KMS-11 (cell line): ENCODE measurements around the gene ANKDD1B.

Source experiments
- H2AFZ ChIP-seq: fragments of 200-600 bp; sonication (generic); 2 replicates; pipeline ENCODE4 v1.6.1; 2016; ENCODE audit warnings: antibody characterized with exemption, mixed run types, low read depth
- H3K27ac ChIP-seq: fragments of 200-600 bp; sonication (generic); 2 replicates; pipeline ENCODE4 v1.6.1; 2016; ENCODE audit warnings: mild to moderate bottlenecking, mixed run types
- H3K27me3 ChIP-seq: fragments of 200-600 bp; sonication (generic); 2 replicates; pipeline ENCODE4 v1.6.1; 2017; ENCODE audit warnings: mild to moderate bottlenecking, low read depth, mixed run types, moderate library complexity; ENCODE audit not compliant: insufficient read depth
- H3K36me3 ChIP-seq: fragments of 200-600 bp; sonication (generic); 2 replicates; pipeline ENCODE4 v1.6.1; 2017; ENCODE audit warnings: mild to moderate bottlenecking, mixed run types; ENCODE audit not compliant: insufficient read depth
- H3K4me1 ChIP-seq: fragments of 200-600 bp; sonication (generic); 2 replicates; pipeline ENCODE4 v1.6.1; 2016; ENCODE audit warnings: mild to moderate bottlenecking, low read depth, mixed run types; ENCODE audit not compliant: poor library complexity, severe bottlenecking
- H3K4me2 ChIP-seq: fragments of 200-600 bp; sonication (generic); 2 replicates; pipeline ENCODE4 v1.7.0; 2016; ENCODE audit warnings: mild to moderate bottlenecking, mixed run types
- H3K4me3 ChIP-seq: fragments of 200-600 bp; sonication (generic); IDR thresholded peaks from 2 replicates; pipeline ENCODE4 v1.6.1; 2017; ENCODE audit warnings: low read depth, low read length, mixed read lengths; ENCODE audit not compliant: insufficient read depth
- H3K79me2 ChIP-seq: fragments of 200-600 bp; sonication (generic); 2 replicates; pipeline ENCODE4 v1.6.1; 2016; ENCODE audit warnings: low read depth, mixed run types; ENCODE audit not compliant: insufficient read depth
- H3K9ac ChIP-seq: fragments of 200-600 bp; sonication (generic); 2 replicates; pipeline ENCODE4 v1.6.1; 2016; ENCODE audit warnings: mild to moderate bottlenecking, mixed run types
- H4K20me1 ChIP-seq: fragments of 200-600 bp; sonication (generic); 2 replicates; pipeline ENCODE4 v1.6.1; 2016; ENCODE audit warnings: mild to moderate bottlenecking, mixed run types; ENCODE audit not compliant: insufficient read depth
- TF ChIP-seq, protein P1 (sequence below): fragments of 200-600 bp; sonication (generic); conservative IDR thresholded peaks from 2 replicates; pipeline ENCODE4 v1.6.1; 2017; ENCODE audit warnings: low read depth, mild to moderate bottlenecking, antibody characterized with exemption, low read length, moderate library complexity, mixed read lengths

Gene ANKDD1B

DNA sequence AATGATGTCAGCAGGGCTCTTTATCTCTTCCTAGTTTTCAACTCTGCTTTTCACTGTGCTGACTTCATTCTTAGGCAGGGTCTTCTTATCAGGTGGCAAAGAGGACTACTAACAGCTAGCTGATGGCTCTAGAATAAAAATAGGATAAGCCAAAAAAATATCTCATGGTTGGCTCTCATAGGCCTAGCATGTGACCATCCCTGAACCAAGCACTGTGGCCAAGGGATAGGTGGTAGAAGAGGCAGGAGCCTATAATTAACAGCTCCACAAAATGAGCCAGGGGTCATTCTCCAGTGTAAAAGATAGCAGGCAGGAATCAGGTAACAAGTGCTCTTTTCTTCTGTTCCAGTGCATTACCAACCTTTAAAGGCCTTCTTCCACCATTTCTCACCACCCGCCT lies 21.1 kb downstream of the ANKDD1B start:
- TF ChIP-seq, protein P1, sequence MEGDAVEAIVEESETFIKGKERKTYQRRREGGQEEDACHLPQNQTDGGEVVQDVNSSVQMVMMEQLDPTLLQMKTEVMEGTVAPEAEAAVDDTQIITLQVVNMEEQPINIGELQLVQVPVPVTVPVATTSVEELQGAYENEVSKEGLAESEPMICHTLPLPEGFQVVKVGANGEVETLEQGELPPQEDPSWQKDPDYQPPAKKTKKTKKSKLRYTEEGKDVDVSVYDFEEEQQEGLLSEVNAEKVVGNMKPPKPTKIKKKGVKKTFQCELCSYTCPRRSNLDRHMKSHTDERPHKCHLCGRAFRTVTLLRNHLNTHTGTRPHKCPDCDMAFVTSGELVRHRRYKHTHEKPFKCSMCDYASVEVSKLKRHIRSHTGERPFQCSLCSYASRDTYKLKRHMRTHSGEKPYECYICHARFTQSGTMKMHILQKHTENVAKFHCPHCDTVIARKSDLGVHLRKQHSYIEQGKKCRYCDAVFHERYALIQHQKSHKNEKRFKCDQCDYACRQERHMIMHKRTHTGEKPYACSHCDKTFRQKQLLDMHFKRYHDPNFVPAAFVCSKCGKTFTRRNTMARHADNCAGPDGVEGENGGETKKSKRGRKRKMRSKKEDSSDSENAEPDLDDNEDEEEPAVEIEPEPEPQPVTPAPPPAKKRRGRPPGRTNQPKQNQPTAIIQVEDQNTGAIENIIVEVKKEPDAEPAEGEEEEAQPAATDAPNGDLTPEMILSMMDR, result no peak
- Histone ChIP-seq H3K9ac (no peak overlapping the region), H3K27me3 (no peaks in the 10 kb centered on the region), H3K36me3 (no peaks in the 10 kb centered on the region), H2AFZ (no peak overlapping the region), H3K4me3 (no peak overlapping the region), H4K20me1 (no peaks in the 10 kb centered on the region), H3K4me2 (no peak overlapping the region), H3K27ac (no peak overlapping the region), H3K79me2 (no peaks in the 10 kb centered on the region), H3K4me1 (no peaks in the 10 kb centered on the region)

GRCh38 chr5:75637949-75638348 lies 26.7 kb downstream of the ANKDD1B start:
- H3K4me2 ChIP-seq, result no peak overlapping the region

GRCh38 chr5:75639535-75640311 lies 28.5 kb downstream of the ANKDD1B start:
- H3K4me2 ChIP-seq, result no peak overlapping the region

More at GRCh38 chr5:75637949-75638348, 26.7 kb downstream of the ANKDD1B start:
- no peaks in the 10 kb centered on the region for H4K20me1 ChIP-seq
- H3K4me1 ChIP-seq, result no peaks in the 10 kb centered on the region
- no peaks in the 10 kb centered on the region for H3K79me2 ChIP-seq
- H3K27me3 ChIP-seq, result no peaks in the 10 kb centered on the region
- TF ChIP-seq, protein P1, result no peak
- H3K27ac ChIP-seq, result no peak overlapping the region
- no peak overlapping the region for H3K9ac ChIP-seq
- H2AFZ ChIP-seq, result no peak overlapping the region
- no peak overlapping the region for H3K4me3 ChIP-seq
- no peaks in the 10 kb centered on the region for H3K36me3 ChIP-seq

DNA sequence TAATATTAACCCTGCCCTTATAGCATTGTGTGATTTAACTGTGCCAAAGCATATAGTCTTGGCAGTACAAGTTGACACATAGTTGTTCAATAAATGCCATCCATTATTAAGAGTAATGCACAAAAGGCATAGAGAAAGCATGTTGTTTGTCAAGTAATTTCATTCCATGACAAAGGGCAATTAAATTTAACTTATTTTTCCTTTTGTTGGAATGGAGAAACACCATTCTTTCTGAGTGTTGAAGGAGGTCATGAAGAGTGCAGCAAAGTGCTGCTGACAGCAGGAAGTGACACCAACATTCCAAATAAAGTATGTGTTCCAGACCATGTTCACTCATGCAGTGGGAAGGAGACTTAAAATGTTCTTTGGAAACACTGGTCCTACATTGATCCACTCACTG lies 29.1 kb downstream of the ANKDD1B start:
- TF ChIP-seq, protein P1, result no peak
- Histone ChIP-seq H3K4me2 (no peak overlapping the region), H3K4me3 (no peak overlapping the region), H3K27me3 (no peaks in the 10 kb centered on the region), H3K79me2 (no peaks in the 10 kb centered on the region), H3K36me3 (no peaks in the 10 kb centered on the region), H2AFZ (no peak overlapping the region), H4K20me1 (no peaks in the 10 kb centered on the region), H3K27ac (no peak overlapping the region), H3K4me1 (no peaks in the 10 kb centered on the region), H3K9ac (no peak overlapping the region)

More at GRCh38 chr5:75639535-75640311, 28.5 kb downstream of the ANKDD1B start:
- H3K4me3 ChIP-seq, result no peak overlapping the region
- TF ChIP-seq, protein P1, result no peak
- no peak overlapping the region for H3K27ac ChIP-seq
- no peaks in the 10 kb centered on the region for H3K36me3 ChIP-seq
- H3K27me3 ChIP-seq, result no peaks in the 10 kb centered on the region
- no peaks in the 10 kb centered on the region for H4K20me1 ChIP-seq
- no peaks in the 10 kb centered on the region for H3K79me2 ChIP-seq
- H2AFZ ChIP-seq, result no peak overlapping the region
- no peaks in the 10 kb centered on the region for H3K4me1 ChIP-seq
- no peak overlapping the region for H3K9ac ChIP-seq
